Activated CD8-positive, alpha-beta T cell treated with anti-CD3 and anti-CD28 coated beads for 36 hours (primary cell): Measurements from ENCODE around the gene UNG. TPM values are rescaled to one million over a fixed set of nuclear protein-coding genes. Genes with fewer than 3 reads are reported as not detected.

Experiments used
- ATAC-seq: fragments of 200-7000 bp; cut with Tn5 transposase; one replicate; pipeline ENCODE4 v1.10.0; 2021; ENCODE audit warnings: mild to moderate bottlenecking, moderate library complexity
- CTCF ChIA-PET: fragments of 350-600 bp; sonication (Branson Sonifier 250); formaldehyde crosslinking; loops from one replicate; lab custom pipeline; 2021; ENCODE audit warnings: antibody characterized with exemption; lab: Charles Lee
- POLR2A ChIA-PET: fragments of 350-600 bp; sonication (Branson Sonifier 250); formaldehyde crosslinking; loops from one replicate; lab custom pipeline; 2021; ENCODE audit warnings: antibody characterized with exemption; lab: Charles Lee
- DNase-seq: peaks from one replicate; pipeline ENCODE4 v3.0.0-alpha.2; 2020
- H3K27ac Mint-ChIP-seq: one replicate; pipeline ENCODE4 v1.8.0; 2021; ENCODE audit warnings: mild to moderate bottlenecking, mixed read lengths
- H3K27me3 Mint-ChIP-seq: one replicate; pipeline ENCODE4 v1.8.0; 2021; ENCODE audit warnings: mixed read lengths
- H3K36me3 Mint-ChIP-seq: one replicate; pipeline ENCODE4 v1.8.0; 2021; ENCODE audit warnings: low read depth, mixed read lengths
- H3K4me1 Mint-ChIP-seq: one replicate; pipeline ENCODE4 v1.8.0; 2021; ENCODE audit warnings: low read depth, mixed read lengths
- H3K4me3 Mint-ChIP-seq: one replicate; pipeline ENCODE4 v1.8.0; 2021; ENCODE audit warnings: mild to moderate bottlenecking, moderate library complexity, mixed read lengths
- H3K9me3 Mint-ChIP-seq: one replicate; pipeline ENCODE4 v1.8.0; 2021; ENCODE audit warnings: mixed read lengths
- CTCF ChIP-seq: fragments of 200-600 bp; IDR thresholded peaks from one replicate; pipeline ENCODE4 v1.8.0; 2022; ENCODE audit warnings: antibody characterized with exemption, mild to moderate bottlenecking
- intact Hi-C: fragments of 100-400 bp; cut with micrococcal nuclease; formaldehyde crosslinking; loops from one replicate; pipeline ENCODE4 v1.10.0; 2022
- total RNA-seq, 2 experiments: library from RNA; stranded (reverse); gene quantifications; one replicate each; pipeline ENCODE4 v1.2.3, GENCODE V29; 2021

The UNG gene
- total RNA-seq, 2 experiments from 2014 or later = 86.4 to 93.3 TPM

GRCh38 chr12:109126784-109127183 lies 29.4 kb downstream of the UNG start:
- Mint-ChIP-seq H3K27ac (no peak overlapping the region), H3K27me3 (no peaks in the 10 kb centered on the region), H3K4me1 (no peaks in the 10 kb centered on the region), H3K36me3 (no peaks in the 10 kb centered on the region), H3K4me3 (no peak overlapping the region), H3K9me3 (no peaks in the 10 kb centered on the region)
- ChIA-PET CTCF (interaction anchor here (2.3 kb wide), 1 partner anchor 15 kb away, joined by 11 read pairs; no protein-coding TSS in a partner anchor), POLR2A (interaction anchor here (0.7 kb wide), 1 partner anchor 394 kb away, joined by 3 read pairs; no protein-coding TSS in a partner anchor)
- ATAC-seq = no peak
- no peak for DNase-seq
- intact Hi-C loops = no loop called here
- TF ChIP-seq CTCF = no peak

- CTCF ChIA-PET = interaction anchor here (2.3 kb wide), 1 partner anchor 16 kb away, joined by 11 read pairs; no protein-coding TSS in a partner anchor
- intact Hi-C loops = no loop called here
- ATAC-seq = no peak
Measured at GRCh38 chr12:109127533-109128242, 30.3 kb downstream of the UNG start.

DNA sequence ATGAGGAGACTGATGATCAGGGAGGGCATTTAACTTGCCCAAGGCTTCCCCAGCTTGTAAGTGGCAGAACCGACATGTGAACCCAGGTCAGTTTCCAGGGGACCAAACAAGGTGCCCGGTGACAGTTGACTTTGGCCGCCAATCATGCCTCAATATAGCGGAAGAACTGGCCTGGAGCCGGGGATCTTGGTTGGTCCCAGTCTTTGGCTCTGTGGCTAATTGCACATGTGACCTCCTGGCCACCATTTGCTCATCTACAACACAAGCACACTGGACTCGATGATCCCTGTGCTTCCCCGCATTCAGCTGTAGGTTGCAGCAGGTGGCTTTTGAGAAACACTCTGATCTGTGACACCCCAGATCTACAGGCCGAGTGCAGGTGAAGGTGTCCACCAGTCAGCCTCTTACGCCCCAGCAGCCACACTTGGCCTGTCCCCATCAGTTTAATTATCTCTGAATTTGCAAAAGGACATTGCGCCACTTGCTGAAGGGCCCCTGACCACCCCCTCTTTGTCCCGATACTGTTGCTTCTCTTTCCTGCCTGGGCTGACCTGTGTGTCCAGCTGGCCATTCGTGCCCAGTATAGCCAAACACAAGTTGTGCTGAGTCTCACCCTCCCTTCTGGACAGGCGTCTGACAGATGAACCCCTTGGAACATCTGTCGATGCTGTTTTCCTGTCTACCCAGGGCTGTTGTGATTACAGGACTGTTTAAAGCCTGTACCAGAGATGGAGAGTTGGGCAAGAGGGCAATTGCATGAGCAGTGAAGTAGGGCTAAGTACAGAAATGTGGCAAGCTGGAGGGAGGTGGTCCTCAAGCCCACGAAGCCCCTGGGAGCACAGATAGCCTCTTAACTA lies 33.1 kb downstream of the UNG start:
- ChIA-PET POLR2A (interaction anchor here (0.6 kb wide), 1 partner anchor 15 kb away, joined by 3 read pairs; no protein-coding TSS in a partner anchor), CTCF (interaction anchor here (2.1 kb wide), 1 partner anchor 19 kb away, joined by 6 read pairs; no protein-coding TSS in a partner anchor)
- no peaks in the 10 kb centered on the region for H3K4me1 Mint-ChIP-seq
- no peak for DNase-seq
- H3K9me3 Mint-ChIP-seq = peaks cover 1% of the 10 kb centered on the region
- TF ChIP-seq CTCF = no peak
- no peak overlapping the region for H3K27ac Mint-ChIP-seq
- intact Hi-C loops = no loop called here
- H3K4me3 Mint-ChIP-seq = no peak overlapping the region
- H3K27me3 Mint-ChIP-seq = no peaks in the 10 kb centered on the region
- ATAC-seq = no peak
- H3K36me3 Mint-ChIP-seq = peaks cover 1% of the 10 kb centered on the region

More at GRCh38 chr12:109127533-109128242, 30.3 kb downstream of the UNG start:
- no peaks in the 10 kb centered on the region for H3K36me3 Mint-ChIP-seq
- H3K27me3 Mint-ChIP-seq = no peaks in the 10 kb centered on the region
- no peaks in the 10 kb centered on the region for H3K9me3 Mint-ChIP-seq
- no peak for TF ChIP-seq CTCF
- H3K4me1 Mint-ChIP-seq = no peaks in the 10 kb centered on the region
- H3K27ac Mint-ChIP-seq = no peak overlapping the region
- no peak overlapping the region for H3K4me3 Mint-ChIP-seq
- no peak for DNase-seq
- POLR2A ChIA-PET = no interaction called here

- Mint-ChIP-seq H3K27me3 (no peaks in the 10 kb centered on the region), H3K36me3 (peaks cover 2% of the 10 kb centered on the region), H3K9me3 (peaks cover 4% of the 10 kb centered on the region), H3K27ac (no peak overlapping the region), H3K4me1 (no peaks in the 10 kb centered on the region), H3K4me3 (no peak overlapping the region)
- POLR2A ChIA-PET = no interaction called here
- no peak for ATAC-seq
- intact Hi-C loops = no loop called here
- DNase-seq = no peak
- CTCF ChIA-PET = interaction anchor here (2.1 kb wide), 1 partner anchor 20 kb away, joined by 6 read pairs; no protein-coding TSS in a partner anchor
- TF ChIP-seq CTCF = no peak
Measured at GRCh38 chr12:109131154-109132050, 34.0 kb downstream of the UNG start.
